GM11168 (cell line): ENCODE measurements around the gene PFN1.

Source experiments
- in situ Hi-C: fragments of 300-500 bp; cut with MboI; formaldehyde crosslinking; loops from one replicate; pipeline ENCODE4 v1.12.0; 2022; ENCODE audit warnings: low sequenced_read_pairs; ENCODE audit not compliant: unreplicated experiment

PFN1 gene

GRCh38 chr17:4968486-4969046 is 20.2 kb upstream of the PFN1 start:
- in situ Hi-C loops: no loop called here

- in situ Hi-C loops: no loop called here
Measured at GRCh38 chr17:4967539-4968485, 19.5 kb upstream of the PFN1 start, which contains the start of gene SPAG7. SPAG7 (minus strand) TSS chr17:4967817; CDS start chr17:4967804, 13 bp downstream.

- in situ Hi-C loops: no loop called here
Measured at GRCh38 chr17:4966844-4967538, 18.7 kb upstream of the PFN1 start.

- in situ Hi-C loops: no loop called here
Measured at GRCh38 chr17:4965311-4965986, 17.1 kb upstream of the PFN1 start.

GRCh38 chr17:4960279-4960922 is 12.1 kb upstream of the PFN1 start:
- in situ Hi-C loops: no loop called here

- in situ Hi-C loops: no loop called here
Measured at GRCh38 chr17:4959261-4959965, 11.1 kb upstream of the PFN1 start.

GRCh38 chr17:4958102-4958501 is 9.8 kb upstream of the PFN1 start:
- in situ Hi-C loops: no loop called here

GRCh38 chr17:4956493-4957061 is 8.2 kb upstream of the PFN1 start:
- in situ Hi-C loops: no loop called here

- in situ Hi-C loops: no loop called here
Measured at GRCh38 chr17:4955091-4955490, 6.8 kb upstream of the PFN1 start.

- in situ Hi-C loops: no loop called here
Measured at GRCh38 chr17:4953451-4953961, 5.2 kb upstream of the PFN1 start.

GRCh38 chr17:4951486-4951885 is 3.2 kb upstream of the PFN1 start:
- in situ Hi-C loops: no loop called here

- in situ Hi-C loops: no loop called here
Measured at GRCh38 chr17:4950746-4951204, 2.4 kb upstream of the PFN1 start, which contains the start of gene ENO3. ENO3 (plus strand) TSS chr17:4951119; CDS start chr17:4951830, 711 bp downstream.

- in situ Hi-C loops: no loop called here
Measured at GRCh38 chr17:4950075-4950745, 1.9 kb upstream of the PFN1 start.

- in situ Hi-C loops: no loop called here
Measured at GRCh38 chr17:4949321-4950074, 1.2 kb upstream of the PFN1 start.

- in situ Hi-C loops: no loop called here
Measured at GRCh38 chr17:4948931-4949320, 596 bp upstream of the PFN1 start.

GRCh38 chr17:4947411-4948165 is 742 bp downstream of the PFN1 start:
- in situ Hi-C loops: no loop called here

GRCh38 chr17:4947010-4947410 is 1.3 kb downstream of the PFN1 start:
- in situ Hi-C loops: no loop called here
